HG03520 (cell line): ENCODE results near the gene FCHO1.

Experiments
- ATAC-seq: cut with Tn5 transposase; IDR thresholded peaks from one replicate; pipeline ENCODE4 v1.9.1; 2021; ENCODE audit warnings: mild to moderate bottlenecking, moderate library complexity; ENCODE audit not compliant: unreplicated experiment

The FCHO1 gene

DNA sequence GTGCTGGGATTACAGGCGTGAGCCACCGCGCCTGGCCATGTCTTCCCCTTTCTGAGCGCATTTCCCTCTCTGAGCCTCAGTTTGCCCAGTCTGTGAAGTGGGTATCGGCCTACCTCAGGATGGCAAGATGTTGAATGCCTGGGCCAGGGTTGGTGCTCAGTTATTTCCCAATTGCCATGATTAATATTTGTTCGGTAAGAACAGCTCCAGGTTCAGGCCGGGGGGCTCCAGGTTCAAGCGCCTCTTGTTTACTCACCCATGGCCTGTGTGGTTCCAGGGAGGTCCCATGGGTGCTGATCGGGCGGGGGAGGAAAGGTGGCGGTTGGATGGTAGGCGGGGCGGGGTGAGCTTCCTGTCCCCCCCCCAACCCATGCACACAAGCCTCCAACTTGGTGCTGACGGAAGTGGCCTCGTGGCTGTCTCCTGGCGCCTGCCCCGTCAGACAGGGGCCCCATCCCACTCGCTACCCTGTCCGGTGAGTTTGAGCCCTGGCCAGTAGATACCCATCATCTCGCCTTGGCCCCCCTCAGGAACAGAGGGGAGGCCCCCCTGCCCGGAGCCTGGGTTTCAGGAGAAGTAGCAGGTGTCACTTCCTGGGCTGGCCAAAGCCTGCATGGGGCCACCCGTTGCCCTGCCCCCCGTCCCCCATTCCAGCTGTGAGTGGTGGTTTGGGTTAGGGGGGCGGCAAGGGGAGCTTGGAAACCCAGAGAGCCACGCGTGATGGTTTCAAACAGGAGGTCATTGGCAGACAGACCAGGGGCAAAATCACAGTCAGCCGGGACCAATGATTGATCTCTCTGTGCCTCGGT is at the start of gene FCHO1:
FCHO1 (plus strand) TSS at position 375 of the 809 bp plus-strand sequence. CDS start 3,688 bp downstream, outside the sequence.
- no peak for ATAC-seq

GRCh38 chr19:17703824-17704463 is 47.3 kb upstream of the FCHO1 start:
- no peak for ATAC-seq

- no peak for ATAC-seq
Measured at GRCh38 chr19:17706750-17707181, 44.5 kb upstream of the FCHO1 start.

DNA sequence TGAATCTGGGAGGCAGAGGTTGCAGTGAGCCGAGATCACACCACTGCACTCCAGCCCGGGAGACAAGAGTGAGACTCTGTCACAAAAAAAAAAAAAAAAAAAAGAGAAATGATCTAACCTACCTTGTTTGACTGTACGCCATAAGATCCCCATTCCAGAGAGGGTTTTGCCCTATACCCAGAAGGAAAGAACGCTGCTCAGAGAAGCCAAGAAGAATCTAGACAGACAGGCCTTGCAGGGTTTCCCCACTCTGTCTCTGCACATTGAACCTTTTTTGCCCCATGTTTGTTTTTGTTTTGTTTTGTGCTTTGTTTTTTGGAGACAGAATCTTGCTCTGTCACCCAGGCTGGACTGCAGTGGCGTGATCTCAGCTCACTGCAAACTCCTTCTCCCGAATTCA is 39.4 kb upstream of the FCHO1 start:
- no peak for ATAC-seq

GRCh38 chr19:17716309-17716929 is 34.9 kb upstream of the FCHO1 start:
- no peak for ATAC-seq

GRCh38 chr19:17718550-17718946 is 32.7 kb upstream of the FCHO1 start:
- ATAC-seq, result no peak

DNA sequence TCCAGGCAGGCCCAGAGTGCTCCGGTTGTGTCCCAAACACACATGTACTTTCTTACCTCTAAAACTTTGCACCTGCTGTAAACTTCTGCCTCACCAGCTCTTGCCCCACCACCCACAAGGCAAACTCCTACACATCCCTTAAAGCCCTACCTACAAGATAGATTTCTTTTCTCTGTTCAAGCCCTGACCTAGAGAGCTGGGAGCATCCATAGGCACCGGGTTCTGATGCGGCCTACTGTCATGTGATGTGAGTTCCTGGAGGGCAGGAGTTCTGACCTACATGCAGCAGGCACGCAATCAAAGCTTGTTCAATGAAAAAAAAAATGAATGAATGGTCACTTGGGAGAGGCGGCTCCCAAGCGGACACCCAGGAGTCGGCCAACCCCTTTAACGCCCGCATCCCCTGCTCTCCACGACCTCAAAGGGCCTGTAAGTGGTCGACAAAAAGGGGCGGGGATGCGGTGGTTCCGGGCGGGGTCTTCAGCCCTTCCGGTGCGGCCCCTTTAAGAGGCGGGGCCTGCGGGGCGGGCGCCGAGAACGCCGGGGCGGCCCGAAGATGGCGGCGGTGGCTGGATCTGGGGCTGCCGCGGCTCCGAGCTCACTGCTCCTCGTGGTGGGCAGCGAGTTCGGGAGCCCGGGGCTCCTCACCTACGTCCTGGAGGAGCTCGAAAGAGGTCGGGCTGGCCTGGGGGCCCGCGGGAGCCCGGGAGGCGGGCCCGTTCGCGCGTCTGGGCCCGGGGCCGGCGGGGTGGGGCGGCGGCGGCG is 32.1 kb upstream of the FCHO1 start, which contains the start of gene MAP1S:
MAP1S (plus strand) TSS at position 534 of the 765 bp plus-strand sequence; CDS start at position 557, 23 bp downstream.
- no peak for ATAC-seq

- no peak for ATAC-seq
Measured at GRCh38 chr19:17719730-17720400, 31.4 kb upstream of the FCHO1 start.

DNA sequence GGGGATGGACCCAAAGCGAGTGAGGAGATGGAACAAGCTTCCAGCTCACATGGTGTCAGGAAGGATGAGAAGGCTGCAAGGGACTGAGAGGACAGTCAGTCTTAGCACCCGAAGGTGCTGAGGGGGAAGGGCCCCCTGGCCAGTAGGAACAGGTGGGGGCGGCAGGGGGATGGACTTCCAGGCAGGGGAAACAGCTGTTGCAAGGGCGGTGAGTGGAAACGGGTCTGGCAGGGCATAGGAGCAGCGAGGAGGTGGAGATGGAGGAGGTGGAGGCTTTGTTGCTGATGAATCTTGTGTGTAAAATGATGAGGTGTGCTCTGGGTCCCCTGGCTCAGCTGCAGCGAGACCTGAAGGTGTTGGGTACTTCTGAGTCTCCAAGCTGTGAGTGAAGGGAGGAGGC is 30.8 kb upstream of the FCHO1 start:
- no peak for ATAC-seq

- no peak for ATAC-seq
Measured at GRCh38 chr19:17721111-17721628, 30.1 kb upstream of the FCHO1 start.

DNA sequence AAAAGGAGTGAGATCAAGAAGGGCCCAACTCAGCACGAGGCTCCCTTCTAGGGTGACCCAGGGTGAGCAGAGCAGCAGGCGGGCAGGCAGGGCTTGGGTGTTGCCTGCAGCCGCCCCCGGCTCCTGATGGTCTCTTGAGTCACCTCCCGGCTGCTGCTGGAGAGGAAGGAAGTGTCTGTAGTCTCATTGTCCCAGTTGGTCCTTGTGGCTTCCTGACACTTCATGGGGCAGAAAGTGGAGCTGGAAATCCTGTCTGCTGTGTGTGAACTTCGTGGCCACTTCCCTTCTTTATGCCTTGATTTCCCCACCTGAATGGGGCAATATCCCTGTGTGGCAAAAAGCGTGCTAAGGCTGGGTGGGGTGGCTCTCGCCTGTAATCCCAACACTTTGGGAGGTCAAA is 29.5 kb upstream of the FCHO1 start:
- no peak for ATAC-seq

DNA sequence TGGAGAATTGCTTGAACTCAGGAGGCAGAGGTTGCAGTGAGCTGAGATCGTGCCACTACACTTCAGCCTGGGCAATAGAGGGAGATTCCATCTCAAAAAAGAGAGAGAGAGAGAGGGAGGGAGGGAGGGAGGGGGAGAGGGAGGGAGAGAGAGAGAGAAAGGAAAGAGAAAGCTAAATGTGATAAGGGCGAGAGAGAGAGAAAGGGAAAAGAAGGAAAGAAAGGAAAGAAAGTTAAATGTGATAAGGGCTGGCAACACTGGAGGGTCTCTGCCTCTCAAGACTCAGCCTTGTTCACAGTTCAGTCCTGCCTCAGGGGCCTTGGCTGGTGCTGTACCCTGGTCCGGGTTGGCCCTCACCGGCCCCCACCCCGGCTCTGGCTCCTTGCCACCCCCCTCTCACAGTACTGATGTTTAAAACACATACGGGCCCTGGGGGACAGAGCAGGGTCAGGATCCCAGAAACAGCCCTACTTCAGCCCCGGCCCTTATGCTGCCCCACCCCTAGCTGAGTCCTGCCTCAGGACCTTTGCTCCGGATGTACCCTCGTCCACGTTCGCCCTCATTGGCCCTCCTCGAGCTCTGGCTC is 28.5 kb upstream of the FCHO1 start:
- ATAC-seq, result no peak

GRCh38 chr19:17724655-17725054 is 26.6 kb upstream of the FCHO1 start:
- no peak for ATAC-seq

- no peak for ATAC-seq
Measured at GRCh38 chr19:17725422-17726078, 25.7 kb upstream of the FCHO1 start.

DNA sequence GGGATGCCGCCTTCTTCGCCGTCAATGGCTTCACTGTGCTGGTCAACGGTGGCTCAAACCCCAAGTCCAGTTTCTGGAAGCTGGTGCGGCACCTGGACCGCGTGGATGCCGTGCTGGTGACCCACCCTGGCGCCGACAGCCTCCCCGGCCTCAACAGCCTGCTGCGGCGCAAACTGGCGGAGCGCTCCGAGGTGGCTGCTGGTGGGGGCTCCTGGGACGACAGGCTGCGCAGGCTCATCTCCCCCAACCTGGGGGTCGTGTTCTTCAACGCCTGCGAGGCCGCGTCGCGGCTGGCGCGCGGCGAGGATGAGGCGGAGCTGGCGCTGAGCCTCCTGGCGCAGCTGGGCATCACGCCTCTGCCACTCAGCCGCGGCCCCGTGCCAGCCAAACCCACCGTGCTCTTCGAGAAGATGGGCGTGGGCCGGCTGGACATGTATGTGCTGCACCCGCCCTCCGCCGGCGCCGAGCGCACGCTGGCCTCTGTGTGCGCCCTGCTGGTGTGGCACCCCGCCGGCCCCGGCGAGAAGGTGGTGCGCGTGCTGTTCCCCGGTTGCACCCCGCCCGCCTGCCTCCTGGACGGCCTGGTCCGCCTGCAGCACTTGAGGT is 25.0 kb upstream of the FCHO1 start:
- ATAC-seq, result no peak

DNA sequence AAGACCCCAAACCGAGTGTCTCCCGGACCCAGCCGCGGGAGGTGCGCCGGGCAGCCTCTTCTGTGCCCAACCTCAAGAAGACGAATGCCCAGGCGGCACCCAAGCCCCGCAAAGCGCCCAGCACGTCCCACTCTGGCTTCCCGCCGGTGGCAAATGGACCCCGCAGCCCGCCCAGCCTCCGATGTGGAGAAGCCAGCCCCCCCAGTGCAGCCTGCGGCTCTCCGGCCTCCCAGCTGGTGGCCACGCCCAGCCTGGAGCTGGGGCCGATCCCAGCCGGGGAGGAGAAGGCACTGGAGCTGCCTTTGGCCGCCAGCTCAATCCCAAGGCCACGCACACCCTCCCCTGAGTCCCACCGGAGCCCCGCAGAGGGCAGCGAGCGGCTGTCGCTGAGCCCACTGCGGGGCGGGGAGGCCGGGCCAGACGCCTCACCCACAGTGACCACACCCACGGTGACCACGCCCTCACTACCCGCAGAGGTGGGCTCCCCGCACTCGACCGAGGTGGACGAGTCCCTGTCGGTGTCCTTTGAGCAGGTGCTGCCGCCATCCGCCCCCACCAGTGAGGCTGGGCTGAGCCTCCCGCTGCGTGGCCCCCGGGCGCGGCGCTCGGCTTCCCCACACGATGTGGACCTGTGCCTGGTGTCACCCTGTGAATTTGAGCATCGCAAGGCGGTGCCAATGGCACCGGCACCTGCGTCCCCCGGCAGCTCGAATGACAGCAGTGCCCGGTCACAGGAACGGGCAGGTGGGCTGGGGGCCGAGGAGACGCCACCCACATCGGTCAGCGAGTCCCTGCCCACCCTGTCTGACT is 24.1 kb upstream of the FCHO1 start:
- ATAC-seq, result no peak

GRCh38 chr19:17727843-17728242 is 23.4 kb upstream of the FCHO1 start:
- ATAC-seq, result no peak

DNA sequence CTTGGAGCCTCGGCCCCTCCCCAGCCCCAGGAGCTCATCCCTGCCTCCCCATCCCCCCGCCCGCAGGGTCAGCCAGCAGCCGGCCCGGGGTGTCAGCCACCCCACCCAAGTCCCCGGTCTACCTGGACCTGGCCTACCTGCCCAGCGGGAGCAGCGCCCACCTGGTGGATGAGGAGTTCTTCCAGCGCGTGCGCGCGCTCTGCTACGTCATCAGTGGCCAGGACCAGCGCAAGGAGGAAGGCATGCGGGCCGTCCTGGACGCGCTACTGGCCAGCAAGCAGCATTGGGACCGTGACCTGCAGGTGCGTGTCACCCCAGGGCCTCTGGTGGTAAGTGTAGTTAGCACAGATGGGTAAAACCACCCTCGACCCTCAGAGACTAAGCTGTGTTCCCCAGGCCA is 18.1 kb upstream of the FCHO1 start:
- no peak for ATAC-seq
